ENCODE data around the gene SHB. TPM values are rescaled to one million over a fixed set of nuclear protein-coding genes. Genes with fewer than 3 reads are reported as not detected.

The SHB gene
- total RNA-seq, 2 experiments from 2014 or later: 1.1 to 1.2 TPM

- ChIA-PET POLR2A (no interaction called here), CTCF (no interaction called here)
- no peaks in the 10 kb centered on the region for H3K4me1 ChIP-seq (ENCODE audit: insufficient read depth, low read length)
- H3K9me3 Mint-ChIP-seq: no peaks in the 10 kb centered on the region
- H3K4me3 ChIP-seq (ENCODE audit: low read length): no peak overlapping the region
- H3K4me1 Mint-ChIP-seq (ENCODE audit: low read depth): no peaks in the 10 kb centered on the region
- H3K4me3 Mint-ChIP-seq: no peak overlapping the region
- H3K27me3 ChIP-seq (ENCODE audit: control insufficient read depth in 1 of 2, insufficient read depth in 2 of 2, low read length in 2 of 2): no peaks in the 10 kb centered on the region
- no peaks in the 10 kb centered on the region for H3K36me3 Mint-ChIP-seq (ENCODE audit: low read depth)
- H3K36me3 ChIP-seq (ENCODE audit: insufficient read depth, low read length): no peaks in the 10 kb centered on the region
- intact Hi-C loops (cut with DNase I, micrococcal nuclease): no loop called here
- no peak for TF ChIP-seq CTCF (IDR thresholded peaks at IDR 0.05)
- H3K27me3 Mint-ChIP-seq: peaks cover 27% of the 10 kb centered on the region
- no peak for DNase-seq
- no peak overlapping the region for H3K27ac Mint-ChIP-seq
- no peak for ATAC-seq (ENCODE audit: poor library complexity)
- H3K27ac ChIP-seq (ENCODE audit: low read depth in 1 of 2, low read length in 2 of 2): no peak overlapping the region
- no peaks in the 10 kb centered on the region for H3K9me3 ChIP-seq (ENCODE audit: control insufficient read depth in 1 of 2, insufficient read depth in 1 of 2, low read length in 2 of 2)
Measured at GRCh38 chr9:38107405-38107804, 38.4 kb upstream of the SHB start.

DNA sequence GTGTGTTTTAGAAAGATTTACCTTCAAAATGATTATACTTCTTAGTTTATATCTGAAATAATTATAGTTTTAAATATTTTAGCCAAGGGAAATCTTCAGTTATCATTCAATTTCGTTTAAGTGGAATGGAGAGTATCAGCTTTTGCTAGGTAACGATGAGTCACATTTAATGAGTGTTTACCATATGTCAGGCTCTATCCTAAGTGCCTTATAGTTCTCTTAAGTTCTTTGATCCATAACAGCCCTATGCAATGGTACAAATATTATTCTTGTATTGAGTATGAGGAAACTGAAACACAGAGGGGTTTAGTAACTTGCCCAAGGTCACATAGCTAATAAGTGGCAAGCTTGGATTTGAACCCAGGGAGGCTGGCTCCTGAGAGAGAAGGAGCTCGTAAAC lies 37.5 kb upstream of the SHB start:
- no peaks in the 10 kb centered on the region for H3K36me3 Mint-ChIP-seq (ENCODE audit: low read depth)
- H3K4me3 Mint-ChIP-seq: no peak overlapping the region
- ChIA-PET CTCF (no interaction called here), POLR2A (no interaction called here)
- H3K4me1 Mint-ChIP-seq (ENCODE audit: low read depth): no peaks in the 10 kb centered on the region
- H3K27me3 Mint-ChIP-seq: peaks cover 28% of the 10 kb centered on the region
- H3K27ac Mint-ChIP-seq: no peak overlapping the region
- H3K27me3 ChIP-seq (ENCODE audit: control insufficient read depth in 1 of 2, insufficient read depth in 2 of 2, low read length in 2 of 2): no peaks in the 10 kb centered on the region
- no peaks in the 10 kb centered on the region for H3K9me3 ChIP-seq (ENCODE audit: control insufficient read depth in 1 of 2, insufficient read depth in 1 of 2, low read length in 2 of 2)
- DNase-seq (no peak), ATAC-seq (ENCODE audit: poor library complexity) (no peak)
- intact Hi-C loops (cut with DNase I, micrococcal nuclease): no loop called here
- H3K4me1 ChIP-seq (ENCODE audit: insufficient read depth, low read length): no peaks in the 10 kb centered on the region
- no peaks in the 10 kb centered on the region for H3K36me3 ChIP-seq (ENCODE audit: insufficient read depth, low read length)
- no peak for TF ChIP-seq CTCF (IDR thresholded peaks at IDR 0.05)
- no peaks in the 10 kb centered on the region for H3K9me3 Mint-ChIP-seq
- no peak overlapping the region for H3K4me3 ChIP-seq (ENCODE audit: low read length)
- no peak overlapping the region for H3K27ac ChIP-seq (ENCODE audit: low read depth in 1 of 2, low read length in 2 of 2)

DNA sequence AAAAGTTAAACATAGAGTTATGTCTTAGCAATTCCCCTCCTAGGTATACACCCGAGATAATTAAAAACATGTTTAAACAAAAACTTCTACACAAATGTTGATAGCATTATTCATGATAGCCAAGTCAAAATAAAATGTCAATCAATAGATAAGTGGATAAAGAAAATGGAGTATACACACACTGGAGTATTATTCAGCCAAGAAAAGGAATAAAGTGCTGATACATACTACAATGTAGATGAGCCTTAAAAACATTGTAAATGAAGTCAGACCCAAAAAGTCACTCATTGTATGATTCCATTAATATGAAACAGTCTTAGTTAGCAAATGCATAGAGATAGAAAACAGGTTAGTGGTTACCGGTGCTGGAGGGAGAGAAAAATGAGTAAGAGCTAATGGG lies 34.3 kb upstream of the SHB start:
- DNase-seq (no peak), ATAC-seq (ENCODE audit: poor library complexity) (no peak)
- H3K4me3 Mint-ChIP-seq: no peak overlapping the region
- no peaks in the 10 kb centered on the region for H3K4me1 Mint-ChIP-seq (ENCODE audit: low read depth)
- no peaks in the 10 kb centered on the region for H3K36me3 Mint-ChIP-seq (ENCODE audit: low read depth)
- H3K27ac Mint-ChIP-seq: no peak overlapping the region
- ChIA-PET POLR2A (no interaction called here), CTCF (no interaction called here)
- H3K36me3 ChIP-seq (ENCODE audit: insufficient read depth, low read length): no peaks in the 10 kb centered on the region
- H3K9me3 ChIP-seq (ENCODE audit: control insufficient read depth in 1 of 2, insufficient read depth in 1 of 2, low read length in 2 of 2): no peaks in the 10 kb centered on the region
- H3K4me1 ChIP-seq (ENCODE audit: insufficient read depth, low read length): no peaks in the 10 kb centered on the region
- H3K27me3 Mint-ChIP-seq: peaks cover 31% of the 10 kb centered on the region
- no peak overlapping the region for H3K4me3 ChIP-seq (ENCODE audit: low read length)
- TF ChIP-seq CTCF (IDR thresholded peaks at IDR 0.05): no peak
- H3K27ac ChIP-seq (ENCODE audit: low read depth in 1 of 2, low read length in 2 of 2): no peak overlapping the region
- no peaks in the 10 kb centered on the region for H3K9me3 Mint-ChIP-seq
- intact Hi-C loops (cut with DNase I, micrococcal nuclease): no loop called here
- H3K27me3 ChIP-seq (ENCODE audit: control insufficient read depth in 1 of 2, insufficient read depth in 2 of 2, low read length in 2 of 2): no peaks in the 10 kb centered on the region
